ENCODE results near the gene HMX1. TPM values are rescaled to one million over a fixed set of nuclear protein-coding genes. Genes with fewer than 3 reads are reported as not detected.

HMX1 gene
- total RNA-seq, 1 donor from 2014 or later: not detected

DNA sequence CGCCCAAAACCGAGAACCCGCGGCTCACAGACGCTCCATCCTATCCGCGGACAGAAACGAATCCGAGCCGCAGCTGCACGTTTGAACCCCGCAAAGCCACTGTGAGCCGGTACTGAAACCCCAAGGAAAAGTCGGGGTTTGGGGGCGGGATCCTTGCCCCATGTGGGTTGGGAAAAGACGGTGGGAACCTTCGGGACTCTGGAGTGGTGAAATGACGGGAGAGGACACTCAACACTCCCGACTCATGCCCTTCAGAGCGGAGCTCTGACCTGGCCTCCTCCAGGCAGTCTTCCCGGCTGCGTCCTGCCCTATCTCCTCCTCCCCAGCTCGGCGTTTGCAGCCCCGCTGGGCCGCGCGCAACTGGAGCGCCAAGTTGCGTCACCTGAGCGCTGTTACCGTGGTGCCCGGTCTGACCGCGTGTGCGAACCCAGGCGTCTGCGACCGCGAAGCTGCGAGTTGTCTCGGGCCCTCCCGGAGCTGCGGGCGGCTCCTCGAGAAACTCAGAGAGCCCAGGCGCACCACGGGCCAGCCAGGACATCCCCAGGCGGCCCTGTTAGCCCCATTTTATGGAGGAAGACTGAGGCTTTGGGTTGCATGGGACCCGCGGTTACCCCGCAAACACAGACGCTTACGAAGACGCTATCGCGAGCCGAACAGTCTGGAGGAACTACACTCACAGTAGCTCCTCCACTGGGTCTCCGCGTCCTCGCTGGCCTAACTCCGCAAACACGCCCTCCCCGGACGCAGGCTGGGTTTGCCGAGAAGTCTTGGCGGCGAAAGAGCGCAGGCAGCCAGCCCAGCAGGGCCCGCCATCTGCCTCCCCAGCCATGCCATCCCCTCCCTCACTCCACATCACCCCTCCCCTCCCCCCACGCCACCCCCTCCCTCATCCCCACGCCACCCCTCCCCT lies 20.3 kb upstream of the HMX1 start:
- DNase-seq (no peak), ATAC-seq (ENCODE audit: low read depth) (no peak)
- POLR2A ChIA-PET: no interaction called here
- H3K4me1 Mint-ChIP-seq: no peaks in the 10 kb centered on the region
- no peak overlapping the region for H3K27ac Mint-ChIP-seq
- H3K27me3 Mint-ChIP-seq: peaks cover 40% of the 10 kb centered on the region
- TF ChIP-seq, protein P1, sequence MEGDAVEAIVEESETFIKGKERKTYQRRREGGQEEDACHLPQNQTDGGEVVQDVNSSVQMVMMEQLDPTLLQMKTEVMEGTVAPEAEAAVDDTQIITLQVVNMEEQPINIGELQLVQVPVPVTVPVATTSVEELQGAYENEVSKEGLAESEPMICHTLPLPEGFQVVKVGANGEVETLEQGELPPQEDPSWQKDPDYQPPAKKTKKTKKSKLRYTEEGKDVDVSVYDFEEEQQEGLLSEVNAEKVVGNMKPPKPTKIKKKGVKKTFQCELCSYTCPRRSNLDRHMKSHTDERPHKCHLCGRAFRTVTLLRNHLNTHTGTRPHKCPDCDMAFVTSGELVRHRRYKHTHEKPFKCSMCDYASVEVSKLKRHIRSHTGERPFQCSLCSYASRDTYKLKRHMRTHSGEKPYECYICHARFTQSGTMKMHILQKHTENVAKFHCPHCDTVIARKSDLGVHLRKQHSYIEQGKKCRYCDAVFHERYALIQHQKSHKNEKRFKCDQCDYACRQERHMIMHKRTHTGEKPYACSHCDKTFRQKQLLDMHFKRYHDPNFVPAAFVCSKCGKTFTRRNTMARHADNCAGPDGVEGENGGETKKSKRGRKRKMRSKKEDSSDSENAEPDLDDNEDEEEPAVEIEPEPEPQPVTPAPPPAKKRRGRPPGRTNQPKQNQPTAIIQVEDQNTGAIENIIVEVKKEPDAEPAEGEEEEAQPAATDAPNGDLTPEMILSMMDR (IDR thresholded peaks at IDR 0.05): no peak
- H3K36me3 Mint-ChIP-seq (ENCODE audit: low read depth): no peaks in the 10 kb centered on the region
- H3K9me3 Mint-ChIP-seq: peaks cover 3% of the 10 kb centered on the region
- CTCF ChIA-PET: no interaction called here
- intact Hi-C loops (cut with micrococcal nuclease): no loop called here
- no peak overlapping the region for H3K4me3 Mint-ChIP-seq

DNA sequence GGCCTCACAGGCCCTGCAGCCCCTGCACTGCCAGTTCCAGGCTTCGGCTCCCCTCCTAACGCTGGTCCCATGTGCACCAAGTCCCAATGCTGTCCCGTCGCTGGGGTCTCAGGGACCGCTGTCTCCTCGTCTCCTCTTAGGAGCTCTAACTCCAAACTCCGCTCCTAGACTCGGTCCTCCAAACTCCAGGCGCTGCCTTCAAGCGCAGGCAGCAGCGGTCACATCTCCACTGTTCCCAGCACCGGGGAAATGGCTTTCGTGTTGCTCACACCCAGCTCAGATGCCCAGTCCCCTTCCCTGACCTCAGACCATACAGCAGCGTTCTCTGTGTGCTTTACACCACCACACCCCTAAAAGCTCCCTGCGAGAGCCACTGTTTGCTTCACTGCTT lies 19.6 kb upstream of the HMX1 start:
- no peaks in the 10 kb centered on the region for H3K4me1 Mint-ChIP-seq
- ChIA-PET POLR2A (no interaction called here), CTCF (no interaction called here)
- no peak for ATAC-seq (ENCODE audit: low read depth)
- intact Hi-C loops (cut with micrococcal nuclease): no loop called here
- H3K9me3 Mint-ChIP-seq: peaks cover 7% of the 10 kb centered on the region
- TF ChIP-seq, protein P1 (IDR thresholded peaks at IDR 0.05): no peak
- H3K36me3 Mint-ChIP-seq (ENCODE audit: low read depth): no peaks in the 10 kb centered on the region
- no peak overlapping the region for H3K27ac Mint-ChIP-seq
- peaks cover 45% of the 10 kb centered on the region for H3K27me3 Mint-ChIP-seq
- no peak overlapping the region for H3K4me3 Mint-ChIP-seq
- DNase-seq: no peak

DNA sequence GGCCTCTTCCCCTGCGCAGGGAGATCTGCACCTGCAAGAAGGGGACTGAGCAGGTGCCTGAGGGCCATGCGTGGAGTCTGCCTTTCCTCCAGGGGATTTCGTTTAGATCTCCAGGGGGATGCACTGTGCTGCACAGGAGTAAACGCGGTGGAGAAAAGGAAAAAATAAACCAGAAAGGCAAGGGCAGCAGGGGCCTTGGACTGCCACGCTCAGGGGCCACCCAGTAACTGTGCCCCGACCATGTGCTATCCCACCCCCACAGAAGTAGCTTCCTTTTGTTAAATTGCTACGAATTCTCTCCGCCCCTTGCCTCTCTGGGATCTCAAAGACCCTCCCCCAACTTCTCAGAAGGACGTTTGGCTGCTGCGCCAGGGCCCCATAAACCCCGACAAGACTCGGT lies 17.2 kb upstream of the HMX1 start:
- ATAC-seq (ENCODE audit: low read depth) (no peak), DNase-seq (no peak)
- ChIA-PET CTCF (no interaction called here), POLR2A (no interaction called here)
- Mint-ChIP-seq H3K4me3 (no peak overlapping the region), H3K9me3 (peaks cover 8% of the 10 kb centered on the region), H3K36me3 (ENCODE audit: low read depth) (no peaks in the 10 kb centered on the region), H3K27ac (no peak overlapping the region), H3K27me3 (peaks cover 45% of the 10 kb centered on the region), H3K4me1 (no peaks in the 10 kb centered on the region)
- intact Hi-C loops (cut with micrococcal nuclease): no loop called here
- TF ChIP-seq, protein P1 (IDR thresholded peaks at IDR 0.05): no peak

DNA sequence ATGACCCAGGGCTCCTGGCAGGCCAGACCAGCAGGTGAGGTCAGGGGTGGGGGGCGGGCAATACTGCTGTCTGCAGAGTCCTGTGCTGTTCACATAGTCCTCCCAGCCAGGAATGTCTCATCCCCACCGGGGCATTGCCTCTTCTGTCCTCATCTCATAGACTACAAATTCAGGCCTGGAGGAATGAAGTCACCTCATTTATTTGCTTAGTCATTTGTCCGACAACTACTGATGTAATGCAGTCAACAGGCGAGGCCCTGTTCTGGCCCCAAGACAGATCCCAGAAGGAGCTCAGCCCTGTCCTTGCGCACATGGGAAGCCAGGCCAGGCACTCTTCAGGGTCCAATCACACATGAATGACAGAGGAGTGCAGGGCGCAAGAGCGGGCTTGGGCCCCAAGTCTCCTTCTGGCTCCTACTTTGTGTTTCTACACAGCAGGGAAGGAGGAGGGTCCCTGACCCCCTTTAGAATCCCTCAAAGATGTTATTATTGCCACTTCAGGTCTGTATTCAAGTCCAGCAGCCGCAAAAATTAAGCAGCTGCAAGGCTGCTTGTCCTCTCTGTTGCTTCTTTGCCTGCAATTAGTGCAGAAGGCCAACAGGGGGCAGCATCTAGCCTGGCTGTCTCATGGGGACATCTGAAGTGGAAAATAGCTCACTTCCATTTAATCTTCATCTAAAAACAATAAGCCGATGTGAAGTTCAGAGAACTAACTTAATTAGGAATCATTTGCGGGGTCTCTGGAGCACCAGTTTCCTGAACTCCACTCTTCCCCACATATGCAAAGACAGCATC lies 15.2 kb upstream of the HMX1 start:
- intact Hi-C loops (cut with micrococcal nuclease): no loop called here
- H3K27me3 Mint-ChIP-seq: peaks cover 49% of the 10 kb centered on the region
- DNase-seq (no peak), ATAC-seq (ENCODE audit: low read depth) (no peak)
- ChIA-PET CTCF (no interaction called here), POLR2A (no interaction called here)
- TF ChIP-seq, protein P1 (IDR thresholded peaks at IDR 0.05): no peak
- H3K4me3 Mint-ChIP-seq: no peak overlapping the region
- peaks cover 8% of the 10 kb centered on the region for H3K9me3 Mint-ChIP-seq
- no peaks in the 10 kb centered on the region for H3K36me3 Mint-ChIP-seq (ENCODE audit: low read depth)
- H3K27ac Mint-ChIP-seq: no peak overlapping the region
- no peaks in the 10 kb centered on the region for H3K4me1 Mint-ChIP-seq

DNA sequence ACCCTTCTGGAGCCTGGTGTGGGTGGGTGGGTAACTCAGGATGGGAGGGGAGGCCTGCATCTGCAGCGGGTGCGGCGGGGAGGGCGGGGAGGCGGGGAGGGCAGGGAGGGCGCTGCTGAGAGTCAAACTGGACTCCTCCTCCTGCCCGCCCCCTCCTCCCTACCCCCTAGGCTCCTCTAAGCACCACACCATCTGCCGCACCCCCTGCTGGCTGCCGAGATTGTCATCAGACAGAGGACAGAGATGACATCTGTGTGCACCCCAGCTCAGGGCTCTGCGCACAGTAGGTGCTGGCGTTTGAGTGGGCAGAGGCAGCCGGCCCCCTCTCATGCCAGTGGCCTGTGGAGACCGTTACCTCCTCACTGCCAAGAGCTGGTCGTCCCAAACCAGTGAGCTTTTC lies 10.6 kb upstream of the HMX1 start:
- no peak overlapping the region for H3K27ac Mint-ChIP-seq
- H3K27me3 Mint-ChIP-seq: peaks cover 43% of the 10 kb centered on the region
- TF ChIP-seq, protein P1 (IDR thresholded peaks at IDR 0.05): no peak
- no peak overlapping the region for H3K4me3 Mint-ChIP-seq
- DNase-seq (no peak), ATAC-seq (ENCODE audit: low read depth) (no peak)
- peaks cover 7% of the 10 kb centered on the region for H3K9me3 Mint-ChIP-seq
- ChIA-PET CTCF (no interaction called here), POLR2A (no interaction called here)
- H3K4me1 Mint-ChIP-seq: no peaks in the 10 kb centered on the region
- H3K36me3 Mint-ChIP-seq (ENCODE audit: low read depth): no peaks in the 10 kb centered on the region
- intact Hi-C loops (cut with micrococcal nuclease): no loop called here

Measured in activated B cell treated with CpG ODN at 0.5 μM for 24 hours (primary cell).